HG03565 (cell line): ENCODE measurements around the gene PRRT1.

ENCODE experiments used
- ATAC-seq: cut with Tn5 transposase; IDR thresholded peaks from one replicate; pipeline ENCODE4 v1.9.1; 2021; ENCODE audit warnings: mild to moderate bottlenecking, moderate library complexity; ENCODE audit not compliant: unreplicated experiment

The PRRT1 gene

GRCh38 chr6:32127717-32128592 lies 23.8 kb downstream of the PRRT1 start, which contains the start of gene ATF6B:
Gene ATF6B (minus strand): TSS chr6:32128246. CDS start chr6:32128207, 39 bp downstream.
- peak; percentile 81 for ATAC-seq

GRCh38 chr6:32127409-32127716 lies 24.4 kb downstream of the PRRT1 start:
- no peak for ATAC-seq

GRCh38 chr6:32126880-32127279 lies 24.9 kb downstream of the PRRT1 start:
- no peak for ATAC-seq

- no peak for ATAC-seq
These were observed 28.1 kb downstream of the PRRT1 start for GRCh38 chr6:32123681-32124080.

- no peak for ATAC-seq
These were observed 31.1 kb downstream of the PRRT1 start for GRCh38 chr6:32120573-32121059.

GRCh38 chr6:32118782-32119628 lies 32.7 kb downstream of the PRRT1 start:
- ATAC-seq = no peak

GRCh38 chr6:32117461-32117860 lies 34.3 kb downstream of the PRRT1 start:
- no peak for ATAC-seq

GRCh38 chr6:32116674-32117073 lies 35.1 kb downstream of the PRRT1 start:
- no peak for ATAC-seq

- ATAC-seq = no peak
These were observed 36.1 kb downstream of the PRRT1 start for GRCh38 chr6:32115623-32116022.

GRCh38 chr6:32114796-32115195 lies 36.9 kb downstream of the PRRT1 start:
- ATAC-seq = no peak

- ATAC-seq = no peak
These were observed 38.1 kb downstream of the PRRT1 start for GRCh38 chr6:32113386-32114352.

GRCh38 chr6:32112431-32112980 lies 39.2 kb downstream of the PRRT1 start:
- no peak for ATAC-seq

GRCh38 chr6:32111424-32112066 lies 40.2 kb downstream of the PRRT1 start:
- no peak for ATAC-seq

- ATAC-seq = no peak
These were observed 41.1 kb downstream of the PRRT1 start for GRCh38 chr6:32110632-32111031.

- no peak for ATAC-seq
These were observed 42.0 kb downstream of the PRRT1 start for GRCh38 chr6:32109765-32110160.

GRCh38 chr6:32109114-32109764 lies 42.5 kb downstream of the PRRT1 start, which contains the start of gene TNXB:
Gene TNXB (minus strand): TSS chr6:32109338. CDS start chr6:32098198, 11,140 bp downstream.
- no peak for ATAC-seq

GRCh38 chr6:32108727-32109113 lies 43.0 kb downstream of the PRRT1 start:
- ATAC-seq = no peak

- no peak for ATAC-seq
These were observed 43.6 kb downstream of the PRRT1 start for GRCh38 chr6:32108094-32108627.

- ATAC-seq = no peak
These were observed 44.3 kb downstream of the PRRT1 start for GRCh38 chr6:32107406-32107805.
